CD8-positive, alpha-beta memory T cell (primary cell): Measurements from ENCODE around the gene KIF9. TPM values are rescaled to one million over a fixed set of nuclear protein-coding genes. Genes with fewer than 3 reads are reported as not detected.

ENCODE experiments used
- CTCF ChIA-PET: fragments of 350-600 bp; sonication (Branson Sonifier 250); formaldehyde crosslinking; loops from one replicate; lab custom pipeline; 2021; ENCODE audit warnings: antibody characterized with exemption; lab: Charles Lee
- POLR2A ChIA-PET: fragments of 350-600 bp; sonication (Branson Sonifier 250); formaldehyde crosslinking; loops from one replicate; lab custom pipeline; 2021; ENCODE audit warnings: antibody characterized with exemption; lab: Charles Lee
- DNase-seq, 5 donors: peaks; one replicate each; pipeline versions ENCODE4 v3.0.0 to v3.0.0-alpha.2; 2020 to 2022; ENCODE audit warnings: mixed read lengths in 1 of 5
- H3K27ac ChIP-seq: one replicate; pipeline ENCODE4 v1.7.0; 2013; ENCODE audit warnings: low read depth, mild to moderate bottlenecking, low read length, moderate library complexity
- H3K27me3 ChIP-seq: 2 replicates; pipeline ENCODE4 v1.7.0; 2013; ENCODE audit warnings: low read length, mild to moderate bottlenecking; ENCODE audit not compliant: insufficient read depth, poor library complexity, severe bottlenecking
- H3K36me3 ChIP-seq: 2 replicates; pipeline ENCODE4 v1.7.0; 2013; ENCODE audit warnings: mild to moderate bottlenecking, low read length, moderate library complexity; ENCODE audit not compliant: insufficient read depth
- H3K4me1 ChIP-seq: 2 replicates; pipeline ENCODE4 v1.7.0; 2013; ENCODE audit warnings: mild to moderate bottlenecking, low read length, moderate library complexity; ENCODE audit not compliant: insufficient read depth
- H3K4me3 ChIP-seq: 2 replicates; pipeline ENCODE4 v1.7.0; 2013; ENCODE audit warnings: mild to moderate bottlenecking, low read length
- H3K9me3 ChIP-seq: 2 replicates; pipeline ENCODE4 v1.7.0; 2013; ENCODE audit warnings: mild to moderate bottlenecking, low read length
- H3K27ac Mint-ChIP-seq, 8 donors: one replicate each; pipeline ENCODE4 v1.8.0; 2020 to 2021; ENCODE audit warnings: mixed read lengths in 8 of 8, mild to moderate bottlenecking in 6 of 8, inconsistent platforms in 3 of 8, moderate library complexity in 3 of 8
- H3K27me3 Mint-ChIP-seq, 2 donors: one replicate each; pipeline ENCODE4 v1.8.0; 2020 to 2021; ENCODE audit warnings: mixed read lengths in 2 of 2, mild to moderate bottlenecking in 1 of 2, moderate library complexity in 1 of 2
- H3K36me3 Mint-ChIP-seq, 3 donors: one replicate each; pipeline ENCODE4 v1.8.0; 2020 to 2021; ENCODE audit warnings: mixed read lengths in 3 of 3, inconsistent platforms in 1 of 3, mild to moderate bottlenecking in 1 of 3
- H3K4me1 Mint-ChIP-seq, 3 donors: one replicate each; pipeline ENCODE4 v1.8.0; 2020 to 2021; ENCODE audit warnings: mixed read lengths in 3 of 3, inconsistent platforms in 1 of 3, mild to moderate bottlenecking in 1 of 3
- H3K4me3 Mint-ChIP-seq, 7 donors: one replicate each; pipeline ENCODE4 v1.8.0; 2020 to 2021; ENCODE audit warnings: mixed read lengths in 7 of 7, mild to moderate bottlenecking in 6 of 7, moderate library complexity in 4 of 7, inconsistent platforms in 2 of 7
- H3K9me3 Mint-ChIP-seq, 5 donors: one replicate each; pipeline ENCODE4 v1.8.0; 2020 to 2022; ENCODE audit warnings: mixed read lengths in 5 of 5, mild to moderate bottlenecking in 3 of 5, moderate library complexity in 2 of 5, inconsistent platforms in 1 of 5
- polyA plus RNA-seq: library from polyadenylated mRNA; unstranded; fragments of 300-500 nt; fragmentation: Illumina TruSeq; gene quantifications from one replicate; pipeline ENCODE4 v1.2.3, GENCODE V29; 2021
- total RNA-seq, 2 experiments: library from RNA; stranded (reverse); gene quantifications; one replicate each; pipeline ENCODE4 v1.2.3, GENCODE V29; 2021

KIF9 gene
- total and polyA plus RNA-seq, 3 experiments from 2014 or later, result 5.8 to 7.6 (median 7.2) TPM

GRCh38 chr3:47244531-47245100 lies 38.0 kb downstream of the KIF9 start:
- no peak for DNase-seq
- Mint-ChIP-seq H3K27me3 (no peaks in the 10 kb centered on the region), H3K36me3 (no peaks in the 10 kb centered on the region), H3K9me3 (no peaks in the 10 kb centered on the region), H3K4me3 (no peak overlapping the region), H3K27ac (no peak overlapping the region), H3K4me1 (peaks cover 0 to 3% (median 0%) of the 10 kb centered on the region in 3 donors)
- H3K36me3 ChIP-seq, result no peaks in the 10 kb centered on the region
- H3K4me1 ChIP-seq, result no peaks in the 10 kb centered on the region
- no peak overlapping the region for H3K27ac ChIP-seq
- ChIA-PET POLR2A (no interaction called here), CTCF (interaction anchor here (1.0 kb wide), 1 partner anchor 79 kb away, joined by 4 read pairs; no protein-coding TSS in a partner anchor)
- no peaks in the 10 kb centered on the region for H3K27me3 ChIP-seq
- H3K4me3 ChIP-seq, result no peak overlapping the region
- no peaks in the 10 kb centered on the region for H3K9me3 ChIP-seq

GRCh38 chr3:47243419-47244147 lies 39.0 kb downstream of the KIF9 start:
- H3K36me3 Mint-ChIP-seq, result no peaks in the 10 kb centered on the region
- no peaks in the 10 kb centered on the region for H3K27me3 ChIP-seq
- no peak overlapping the region for H3K27ac Mint-ChIP-seq
- H3K27ac ChIP-seq, result no peak overlapping the region
- ChIA-PET CTCF (no interaction called here), POLR2A (no interaction called here)
- no peaks in the 10 kb centered on the region for H3K9me3 Mint-ChIP-seq
- H3K36me3 ChIP-seq, result no peaks in the 10 kb centered on the region
- H3K4me1 Mint-ChIP-seq, result peaks cover 0 to 3% (median 0%) of the 10 kb centered on the region in 3 donors
- no peaks in the 10 kb centered on the region for H3K27me3 Mint-ChIP-seq
- H3K4me1 ChIP-seq, result no peaks in the 10 kb centered on the region
- DNase-seq, result no peak
- no peak overlapping the region for H3K4me3 Mint-ChIP-seq
- H3K9me3 ChIP-seq, result no peaks in the 10 kb centered on the region
- H3K4me3 ChIP-seq, result no peak overlapping the region

GRCh38 chr3:47239929-47240328 lies 42.7 kb downstream of the KIF9 start:
- Mint-ChIP-seq H3K4me3 (no peak overlapping the region), H3K27me3 (no peaks in the 10 kb centered on the region), H3K36me3 (no peaks in the 10 kb centered on the region), H3K27ac (no peak overlapping the region), H3K9me3 (no peaks in the 10 kb centered on the region), H3K4me1 (no peaks in the 10 kb centered on the region)
- Histone ChIP-seq H3K27ac (no peak overlapping the region), H3K9me3 (no peaks in the 10 kb centered on the region), H3K4me1 (no peaks in the 10 kb centered on the region), H3K27me3 (no peaks in the 10 kb centered on the region), H3K4me3 (no peak overlapping the region), H3K36me3 (no peaks in the 10 kb centered on the region)
- DNase-seq, result no peak
- POLR2A ChIA-PET, result no interaction called here
- CTCF ChIA-PET, result no interaction called here

GRCh38 chr3:47238017-47238416 lies 44.6 kb downstream of the KIF9 start:
- no peaks in the 10 kb centered on the region for H3K27me3 Mint-ChIP-seq

GRCh38 chr3:47228088-47228487 lies 54.5 kb downstream of the KIF9 start:
- no peaks in the 10 kb centered on the region for H3K4me1 ChIP-seq
- H3K27me3 Mint-ChIP-seq, result no peaks in the 10 kb centered on the region
- POLR2A ChIA-PET, result no interaction called here
- H3K27me3 ChIP-seq, result no peaks in the 10 kb centered on the region
- no peaks in the 10 kb centered on the region for H3K36me3 Mint-ChIP-seq
- H3K36me3 ChIP-seq, result no peaks in the 10 kb centered on the region
- H3K4me1 Mint-ChIP-seq, result no peaks in the 10 kb centered on the region
- no peak overlapping the region for H3K4me3 ChIP-seq
- no peak overlapping the region for H3K27ac ChIP-seq
- H3K9me3 ChIP-seq, result no peaks in the 10 kb centered on the region
- H3K9me3 Mint-ChIP-seq, result no peaks in the 10 kb centered on the region
- H3K4me3 Mint-ChIP-seq, result no peak overlapping the region
- DNase-seq, result no peak
- H3K27ac Mint-ChIP-seq, result peak overlapping the region in 2 of 8 donors; percentile 23 to 51
- CTCF ChIA-PET, result no interaction called here

More at GRCh38 chr3:47238017-47238416, 44.6 kb downstream of the KIF9 start:
- no peaks in the 10 kb centered on the region for H3K36me3 Mint-ChIP-seq
- ChIA-PET CTCF (no interaction called here), POLR2A (no interaction called here)
- Histone ChIP-seq H3K9me3 (no peaks in the 10 kb centered on the region), H3K36me3 (no peaks in the 10 kb centered on the region), H3K4me3 (no peak overlapping the region), H3K27me3 (no peaks in the 10 kb centered on the region), H3K4me1 (no peaks in the 10 kb centered on the region), H3K27ac (no peak overlapping the region)
- H3K4me3 Mint-ChIP-seq, result no peak overlapping the region
- DNase-seq, result no peak
- peak overlapping the region in 1 of 8 donors; percentile 12 for H3K27ac Mint-ChIP-seq
- no peaks in the 10 kb centered on the region for H3K4me1 Mint-ChIP-seq
- H3K9me3 Mint-ChIP-seq, result no peaks in the 10 kb centered on the region

- Histone ChIP-seq H3K9me3 (no peaks in the 10 kb centered on the region), H3K27me3 (no peaks in the 10 kb centered on the region), H3K4me3 (no peak overlapping the region), H3K27ac (no peak overlapping the region), H3K4me1 (no peaks in the 10 kb centered on the region), H3K36me3 (no peaks in the 10 kb centered on the region)
- Mint-ChIP-seq H3K36me3 (no peaks in the 10 kb centered on the region), H3K9me3 (no peaks in the 10 kb centered on the region), H3K4me3 (no peak overlapping the region), H3K27me3 (no peaks in the 10 kb centered on the region), H3K4me1 (no peaks in the 10 kb centered on the region), H3K27ac (peak overlapping the region in 1 of 8 donors; percentile 23)
- DNase-seq, result no peak
- POLR2A ChIA-PET, result no interaction called here
- CTCF ChIA-PET, result no interaction called here
These were observed 54.9 kb downstream of the KIF9 start for GRCh38 chr3:47227678-47228077.

GRCh38 chr3:47225310-47225906 lies 57.2 kb downstream of the KIF9 start:
- no peaks in the 10 kb centered on the region for H3K4me1 Mint-ChIP-seq
- POLR2A ChIA-PET, result no interaction called here
- no peaks in the 10 kb centered on the region for H3K27me3 Mint-ChIP-seq
- CTCF ChIA-PET, result no interaction called here
- H3K36me3 Mint-ChIP-seq, result no peaks in the 10 kb centered on the region
- H3K36me3 ChIP-seq, result no peaks in the 10 kb centered on the region
- no peaks in the 10 kb centered on the region for H3K9me3 ChIP-seq
- DNase-seq, result no peak
- H3K27ac Mint-ChIP-seq, result no peak overlapping the region
- no peaks in the 10 kb centered on the region for H3K27me3 ChIP-seq
- H3K4me3 ChIP-seq, result no peak overlapping the region
- no peaks in the 10 kb centered on the region for H3K4me1 ChIP-seq
- H3K4me3 Mint-ChIP-seq, result no peak overlapping the region
- H3K9me3 Mint-ChIP-seq, result no peaks in the 10 kb centered on the region
- no peak overlapping the region for H3K27ac ChIP-seq

GRCh38 chr3:47223755-47224154 lies 58.8 kb downstream of the KIF9 start:
- no peaks in the 10 kb centered on the region for H3K36me3 Mint-ChIP-seq
- POLR2A ChIA-PET, result no interaction called here

More at GRCh38 chr3:47223755-47224154, 58.8 kb downstream of the KIF9 start:
- Histone ChIP-seq H3K27ac (no peak overlapping the region), H3K9me3 (no peaks in the 10 kb centered on the region), H3K4me3 (no peak overlapping the region), H3K27me3 (no peaks in the 10 kb centered on the region), H3K36me3 (no peaks in the 10 kb centered on the region), H3K4me1 (no peaks in the 10 kb centered on the region)
- Mint-ChIP-seq H3K9me3 (no peaks in the 10 kb centered on the region), H3K4me3 (no peak overlapping the region), H3K27ac (no peak overlapping the region), H3K4me1 (no peaks in the 10 kb centered on the region), H3K27me3 (no peaks in the 10 kb centered on the region)
- CTCF ChIA-PET, result no interaction called here
- DNase-seq, result no peak
